Astrocyte of the spinal cord (primary cell): ENCODE data around the gene UNC13A.

Experiments
- DNase-seq: peaks from one replicate; pipeline ENCODE4 v3.0.0; 2011; ENCODE audit warnings: low read depth, low spot score
- H3K4me3 ChIP-seq: 2 replicates; pipeline ENCODE4 v1.5.1; 2011; ENCODE audit warnings: low read depth, mild to moderate bottlenecking, low read length, moderate library complexity
- CTCF ChIP-seq: IDR thresholded peaks from 2 replicates; pipeline ENCODE4 v1.5.1; 2012; ENCODE audit warnings: low read depth, mild to moderate bottlenecking, low read length, inconsistent platforms
- in situ Hi-C: cut with HindIII; loops from 2 replicates; pipeline ENCODE4 v1.10.0; 2017; ENCODE audit warnings: low sequenced_read_pairs

UNC13A gene

GRCh38 chr19:17648786-17649185 lies 39.4 kb downstream of the UNC13A start:
- no peak overlapping the region for H3K4me3 ChIP-seq
- DNase-seq = no peak
- in situ Hi-C loops = no loop called here
- no peak for TF ChIP-seq CTCF

- no peak overlapping the region for H3K4me3 ChIP-seq
- in situ Hi-C loops = no loop called here
- DNase-seq = no peak
- no peak for TF ChIP-seq CTCF
Observed at GRCh38 chr19:17648097-17648660, 40.0 kb downstream of the UNC13A start.

GRCh38 chr19:17647071-17648020 lies 40.8 kb downstream of the UNC13A start:
- TF ChIP-seq CTCF = no peak
- no peak for DNase-seq
- H3K4me3 ChIP-seq = no peak overlapping the region
- in situ Hi-C loops = no loop called here

GRCh38 chr19:17646441-17646840 lies 41.7 kb downstream of the UNC13A start:
- TF ChIP-seq CTCF = no peak
- no peak overlapping the region for H3K4me3 ChIP-seq
- no peak for DNase-seq
- in situ Hi-C loops = no loop called here

- no peak for DNase-seq
- no peak for TF ChIP-seq CTCF
- H3K4me3 ChIP-seq = no peak overlapping the region
- in situ Hi-C loops = no loop called here
Observed at GRCh38 chr19:17645339-17645963, 42.7 kb downstream of the UNC13A start.

GRCh38 chr19:17642656-17643055 lies 45.5 kb downstream of the UNC13A start:
- no peak for DNase-seq
- in situ Hi-C loops = no loop called here
- no peak overlapping the region for H3K4me3 ChIP-seq
- no peak for TF ChIP-seq CTCF
